Hematopoietic multipotent progenitor cell treated with erythropoietin and hydrocortisone succinate and interleukin-3 and kit ligand, for 15 days (in vitro differentiated cells): ENCODE data around the gene TMEM233.
"Not testable (repeated sequence)": the region's sequence is repeated elsewhere in the genome, so short reads cannot be mapped to it uniquely, and the experiment has no call there.

Experiments used
- DNase-seq: peaks from one replicate; pipeline ENCODE4 v3.0.0-alpha.2; 2015; ENCODE audit warnings: low spot score

The TMEM233 gene

DNA sequence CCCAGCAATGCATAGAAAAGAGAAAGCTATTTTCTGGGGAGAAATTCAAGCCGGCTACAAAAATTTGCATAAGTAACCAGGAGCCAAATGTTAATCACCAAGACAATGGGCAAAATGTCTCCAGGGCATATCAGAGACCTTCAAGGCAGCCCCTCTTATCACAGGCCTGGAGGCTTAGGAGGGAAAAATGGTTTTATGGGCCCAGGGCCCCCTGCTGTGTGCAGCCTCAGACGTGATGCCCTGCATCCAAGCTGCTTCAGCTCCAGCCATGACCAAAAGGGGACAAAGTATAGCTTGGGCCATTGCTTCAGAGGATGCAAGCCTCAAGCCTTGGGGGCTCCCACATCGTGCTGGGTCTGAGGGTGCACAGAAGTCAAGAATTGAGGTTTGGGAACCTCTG lies 15.8 kb downstream of the TMEM233 start:
- no peak for DNase-seq

DNA sequence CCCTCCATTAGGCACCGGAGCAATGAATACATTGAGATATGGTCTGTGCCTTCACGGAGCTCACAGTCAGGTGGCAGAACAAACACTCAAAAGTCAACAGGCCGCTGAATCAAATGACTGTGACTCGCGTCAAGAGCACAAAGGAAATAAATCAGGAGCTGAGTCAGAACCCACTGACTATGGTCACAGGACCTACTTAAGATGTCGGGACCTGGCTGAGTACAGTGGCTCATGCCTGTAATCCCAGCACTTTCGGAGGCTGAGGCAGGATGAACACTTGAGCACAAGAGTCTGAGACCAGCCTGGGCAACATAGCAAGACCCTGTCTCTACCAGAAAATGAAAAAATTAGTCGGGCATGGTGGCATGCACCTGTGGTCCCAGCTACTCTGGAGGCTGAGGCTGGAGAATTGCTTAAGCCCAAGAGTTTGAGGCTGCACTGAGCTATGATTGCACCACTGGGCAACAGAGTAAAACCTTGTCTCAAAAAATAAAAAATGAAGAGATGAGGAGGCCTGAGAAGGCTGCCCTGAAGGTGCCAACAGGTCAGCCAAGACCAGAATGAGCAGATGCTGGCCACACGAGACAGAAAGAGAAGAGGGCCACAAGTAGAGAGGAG lies 19.9 kb downstream of the TMEM233 start:
- no peak for DNase-seq

DNA sequence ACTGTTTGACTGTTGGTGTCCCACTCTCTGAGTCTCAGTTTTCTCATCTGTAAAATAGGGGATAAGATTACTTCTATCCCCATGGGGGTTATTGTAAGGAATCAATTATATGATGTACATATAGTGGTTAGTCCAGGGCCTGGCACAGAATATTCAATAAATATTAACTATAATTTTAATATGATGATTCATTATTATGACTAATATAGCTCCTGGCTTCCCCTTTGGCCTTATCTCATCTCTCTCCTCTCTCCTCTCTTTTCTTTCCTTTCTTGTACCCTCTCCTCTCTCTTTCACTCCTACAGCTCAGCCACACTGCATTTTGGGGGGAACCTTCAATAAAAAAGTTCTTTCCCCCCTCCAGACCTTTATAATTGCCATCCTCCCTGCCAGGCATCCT lies 21.1 kb downstream of the TMEM233 start:
- DNase-seq, result no peak

DNA sequence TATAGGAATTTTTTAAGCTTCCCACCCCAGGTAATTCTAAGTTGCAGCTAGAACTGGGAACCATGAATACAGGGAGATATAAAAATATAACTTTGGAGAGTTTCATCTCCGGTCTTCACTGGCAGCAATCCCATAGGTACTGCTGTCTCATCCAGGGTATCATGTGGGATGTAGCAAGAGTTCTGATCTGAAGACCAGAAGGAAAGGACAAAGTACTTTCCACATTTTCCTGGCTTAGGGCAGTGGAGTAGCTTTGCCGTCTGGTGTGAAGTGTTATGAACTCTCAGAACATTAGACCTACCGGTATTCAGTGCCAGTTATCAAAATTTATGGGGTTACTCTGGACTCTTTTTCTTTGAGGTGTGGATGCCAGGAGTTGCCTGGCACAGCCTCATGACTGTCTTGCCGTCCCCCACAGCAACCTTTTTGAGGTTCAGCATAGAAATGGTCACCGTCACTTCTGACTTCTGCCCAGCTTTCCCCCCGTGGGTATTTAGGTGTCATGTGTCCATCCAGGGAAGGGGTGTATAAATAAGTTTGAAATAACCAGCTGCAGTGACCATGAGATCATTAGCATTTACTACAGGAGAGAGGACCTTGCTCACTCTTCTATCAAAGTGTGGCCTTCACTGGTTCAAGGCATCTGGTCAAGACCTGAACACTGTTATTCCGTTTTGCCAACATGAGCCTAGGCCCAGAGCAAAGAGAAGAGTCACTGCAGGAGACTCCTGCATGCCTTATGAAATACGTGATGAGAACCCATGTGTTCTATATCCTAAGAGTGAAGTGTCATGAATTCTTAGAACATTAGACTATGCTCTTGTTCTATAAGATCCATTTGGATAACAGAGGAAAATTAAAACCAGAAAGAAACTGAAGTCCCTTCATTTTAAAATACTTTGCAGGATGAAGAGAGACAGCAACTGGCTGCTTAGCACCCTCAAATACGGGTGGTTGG lies 22.2 kb downstream of the TMEM233 start:
- DNase-seq, result no peak

DNA sequence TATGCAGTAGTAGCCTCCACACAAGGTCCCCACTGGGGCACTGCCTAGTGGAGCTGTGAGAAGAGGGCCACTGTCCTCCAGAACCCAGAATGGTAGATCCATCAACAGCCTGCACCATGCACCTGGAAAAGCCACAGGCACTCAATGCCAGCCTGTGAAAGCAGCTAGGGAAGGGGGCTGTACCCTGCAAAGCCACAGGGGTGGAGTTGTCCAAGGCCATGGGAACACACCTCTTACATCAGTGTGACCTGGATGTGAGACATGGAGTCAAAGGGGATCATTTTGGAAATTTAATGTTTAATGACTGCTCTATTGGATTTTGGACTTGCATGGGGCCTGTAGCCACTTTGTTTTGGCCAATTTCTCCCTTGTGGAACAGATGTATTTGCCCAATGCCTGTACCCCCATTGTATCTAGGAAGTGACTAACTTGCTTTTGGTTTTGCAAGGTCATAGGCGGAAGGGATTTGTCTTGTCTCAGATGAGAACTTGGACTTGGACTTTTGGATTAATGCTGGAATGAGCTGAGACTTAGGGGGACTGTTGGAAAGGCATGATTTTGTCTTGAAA lies 24.8 kb downstream of the TMEM233 start:
- not testable (repeated sequence) for DNase-seq

DNA sequence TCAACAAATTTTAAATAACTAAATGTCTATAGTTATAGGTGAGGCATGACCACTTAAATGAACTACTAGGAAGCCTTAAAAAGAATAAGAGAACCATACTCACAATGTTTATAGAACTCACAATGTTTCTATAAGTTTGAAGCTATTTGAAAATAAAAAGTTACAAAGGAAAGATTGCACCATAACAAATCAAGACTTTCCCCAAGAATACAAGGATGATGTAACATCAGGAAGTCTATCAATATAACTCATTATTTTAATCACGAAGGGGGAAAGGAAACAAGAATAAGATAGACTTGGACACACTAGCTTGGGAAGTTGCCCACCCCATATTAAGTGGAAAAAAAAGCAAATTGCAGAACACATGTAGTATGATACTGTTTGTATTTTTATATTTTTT lies 26.9 kb downstream of the TMEM233 start:
- no peak for DNase-seq

DNA sequence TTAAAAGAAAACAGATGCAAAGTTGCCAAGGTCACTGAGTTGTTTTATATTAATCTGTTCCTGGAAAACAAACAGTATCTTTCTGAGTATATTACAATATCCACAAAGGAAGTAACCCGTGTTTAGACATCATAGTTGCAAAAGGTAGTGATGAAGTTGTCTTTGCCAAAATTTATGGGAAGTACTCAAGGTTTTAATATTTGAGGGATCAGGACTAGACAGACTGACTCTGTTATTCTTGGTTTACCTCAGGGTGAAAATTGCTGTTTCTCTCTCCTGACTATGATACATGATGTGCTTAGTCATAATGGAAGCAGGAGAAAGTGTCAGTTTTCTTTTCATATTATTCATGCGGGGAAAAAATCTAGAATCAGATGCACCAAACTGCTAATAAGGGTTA lies 28.3 kb downstream of the TMEM233 start:
- DNase-seq, result no peak

DNA sequence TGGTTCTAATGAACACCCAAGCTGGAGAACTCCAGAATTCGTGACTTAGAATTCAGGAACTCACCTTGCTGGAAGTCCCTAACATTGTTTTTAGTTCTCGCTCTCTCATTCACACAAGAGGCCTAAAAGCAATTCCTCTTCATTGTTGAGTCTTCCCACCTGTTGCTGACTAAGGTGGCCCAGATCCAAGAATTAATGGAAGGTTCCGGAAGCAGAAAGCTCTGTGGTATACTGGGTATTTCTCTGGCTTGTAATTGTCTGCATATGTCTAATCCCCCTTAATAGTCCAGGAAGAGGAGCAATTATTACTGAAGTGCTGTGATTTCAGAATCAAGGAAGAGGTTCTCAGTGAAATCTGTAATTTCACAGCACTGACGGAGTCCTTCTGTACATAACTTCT lies 31.4 kb downstream of the TMEM233 start:
- no peak for DNase-seq

DNA sequence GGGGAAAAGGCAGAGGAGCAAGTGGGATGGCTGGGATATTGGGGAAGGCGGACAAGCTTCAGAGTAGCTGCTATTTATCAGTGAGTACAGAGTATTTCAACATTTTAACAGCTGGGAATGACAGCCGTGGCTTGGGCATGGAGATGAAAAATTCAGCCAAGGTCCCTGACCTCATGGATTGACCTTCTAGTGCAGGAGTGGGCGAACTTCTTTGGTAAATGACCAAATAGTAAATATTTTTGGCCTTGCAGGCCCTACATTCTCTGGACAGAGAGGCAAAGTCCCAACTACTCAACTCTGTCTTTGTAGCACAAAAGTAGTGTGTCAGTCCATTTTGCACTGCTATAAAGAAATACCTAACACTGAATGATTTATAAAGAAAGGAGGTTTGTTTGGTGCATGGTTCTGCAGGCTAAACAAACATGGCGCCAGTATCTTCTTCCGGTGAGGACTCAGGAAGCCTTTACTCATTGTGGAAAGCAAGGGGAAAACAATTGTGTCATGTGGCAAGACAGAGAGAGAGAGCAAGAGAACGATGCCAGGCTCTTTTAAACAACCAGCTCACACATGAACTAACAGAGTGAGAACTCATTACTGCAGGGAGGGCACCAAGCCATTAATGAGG lies 33.6 kb downstream of the TMEM233 start:
- DNase-seq, result no peak

DNA sequence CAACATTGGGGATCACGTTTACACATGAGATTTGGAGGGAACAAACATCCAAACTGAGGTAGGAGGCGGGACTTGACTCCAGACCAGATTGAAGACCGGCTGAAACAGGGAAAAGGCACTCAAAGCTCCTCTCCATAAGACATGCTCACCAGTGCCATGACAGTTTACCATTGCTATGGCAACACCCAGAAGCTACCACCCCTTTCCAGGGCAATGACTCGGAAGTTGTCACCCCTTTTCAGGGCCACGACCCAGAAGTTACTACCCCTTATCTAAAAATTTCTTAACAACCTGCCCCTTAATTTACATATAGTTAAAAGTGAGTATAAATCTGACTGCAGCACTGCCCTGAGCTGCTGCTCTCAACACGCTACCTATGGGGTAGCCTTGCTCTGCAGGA lies 34.1 kb downstream of the TMEM233 start:
- no peak for DNase-seq

DNA sequence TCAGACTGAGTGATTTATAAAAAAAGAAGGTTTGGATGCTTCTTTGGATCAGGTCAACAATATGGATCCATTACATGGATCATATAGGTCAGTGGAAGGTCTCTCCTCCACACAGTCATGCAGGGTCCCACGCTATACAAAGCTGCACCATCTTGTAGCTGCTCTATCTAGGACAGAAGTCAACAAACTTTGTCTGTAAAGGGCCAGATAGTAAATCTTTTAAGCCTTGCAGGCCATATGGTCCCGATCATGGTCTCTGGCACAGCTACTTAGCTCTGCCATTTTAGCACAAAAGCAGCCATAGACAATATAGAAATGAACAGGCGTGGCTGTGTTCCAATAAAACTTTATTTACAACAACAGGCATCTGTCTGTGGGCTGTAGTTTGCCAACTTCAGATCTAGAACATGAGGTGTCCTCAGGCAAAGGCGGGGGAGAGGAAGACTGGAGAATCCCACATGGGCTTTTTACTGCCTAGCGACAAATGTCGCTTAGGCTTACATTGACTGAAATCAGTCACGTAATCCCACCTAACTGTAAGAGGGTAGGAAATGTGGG lies 36.7 kb downstream of the TMEM233 start:
- no peak for DNase-seq

DNA sequence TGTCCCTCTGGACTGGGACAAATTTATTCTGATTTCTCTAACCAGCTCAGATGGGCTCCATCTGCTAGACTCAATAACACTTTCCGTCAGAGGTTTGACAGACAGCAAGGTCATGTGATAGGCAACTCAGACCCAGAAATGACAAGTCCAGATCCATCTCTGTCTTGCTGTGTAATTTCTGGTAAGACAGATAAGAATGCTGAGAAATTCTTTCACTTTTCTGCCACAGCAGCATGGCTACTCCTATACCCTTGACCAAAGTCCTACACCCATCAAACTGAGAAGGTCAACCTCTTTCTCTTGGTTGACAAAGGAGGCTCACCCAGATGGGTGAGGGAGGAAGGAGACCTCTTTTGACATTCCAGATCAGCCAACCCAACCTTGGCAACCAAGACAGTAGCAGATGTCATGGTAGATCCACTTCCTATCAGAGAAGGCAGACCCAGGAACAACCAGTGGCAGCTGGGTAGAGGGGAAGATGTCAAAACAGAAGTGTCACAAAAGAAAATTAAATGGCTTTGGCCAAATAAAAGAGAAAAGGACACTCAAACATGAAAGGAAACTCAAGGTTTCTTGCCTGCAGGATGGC lies 37.5 kb downstream of the TMEM233 start:
- peak; percentile 25 for DNase-seq

DNA sequence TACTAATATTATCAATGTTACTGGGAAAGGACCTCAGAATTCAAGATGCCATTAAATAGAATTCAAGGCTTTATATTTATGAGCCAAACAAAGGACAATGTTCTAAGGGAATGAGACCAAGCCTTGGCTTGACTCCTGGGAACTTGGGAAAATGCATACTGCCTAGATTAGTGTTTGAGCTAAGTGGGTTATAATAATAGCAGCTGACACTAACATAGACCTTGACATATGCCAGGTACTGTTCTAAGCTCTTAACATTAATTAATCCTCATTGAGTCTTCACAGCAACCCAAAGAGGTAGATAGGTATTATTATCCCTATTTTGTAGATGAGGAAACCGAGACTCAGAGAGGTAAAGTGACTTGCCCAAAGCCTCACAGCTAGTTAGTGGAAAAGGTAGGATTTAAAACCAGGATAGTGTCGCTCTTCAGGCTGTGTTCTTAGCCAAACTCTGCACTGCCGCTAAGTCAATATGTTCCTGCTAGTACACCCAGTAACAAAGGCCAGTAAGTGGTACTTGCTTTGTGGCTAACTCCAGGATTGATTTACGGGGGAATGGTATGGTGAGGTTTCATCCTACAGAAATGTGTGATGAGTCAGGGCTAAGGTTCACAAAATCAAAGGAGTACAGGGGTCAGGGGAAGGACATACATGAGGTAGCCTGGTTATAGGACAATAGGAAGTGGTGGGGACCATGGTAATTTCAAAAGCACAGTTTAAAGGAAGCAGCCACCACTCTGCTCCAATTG lies 38.5 kb downstream of the TMEM233 start:
- DNase-seq, result no peak

DNA sequence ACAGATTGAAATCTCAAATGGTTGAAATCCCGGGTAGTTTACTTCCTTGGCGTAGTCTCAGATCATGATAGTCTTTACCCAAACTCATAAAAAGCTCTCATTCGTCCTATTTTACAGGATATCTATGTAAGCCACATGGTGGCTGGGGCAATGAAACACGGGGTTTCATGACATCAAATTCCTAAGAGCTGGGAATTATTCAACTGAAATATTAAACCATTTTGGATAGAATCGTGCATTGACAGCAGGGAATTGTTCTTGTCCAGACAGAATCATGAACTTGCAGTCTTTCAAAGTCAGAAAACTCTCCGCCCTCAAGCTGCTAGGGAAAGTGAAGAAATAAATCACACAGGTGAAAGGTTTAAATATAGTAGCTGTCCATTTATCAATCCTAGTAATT lies 41.2 kb downstream of the TMEM233 start:
- DNase-seq, result no peak

DNA sequence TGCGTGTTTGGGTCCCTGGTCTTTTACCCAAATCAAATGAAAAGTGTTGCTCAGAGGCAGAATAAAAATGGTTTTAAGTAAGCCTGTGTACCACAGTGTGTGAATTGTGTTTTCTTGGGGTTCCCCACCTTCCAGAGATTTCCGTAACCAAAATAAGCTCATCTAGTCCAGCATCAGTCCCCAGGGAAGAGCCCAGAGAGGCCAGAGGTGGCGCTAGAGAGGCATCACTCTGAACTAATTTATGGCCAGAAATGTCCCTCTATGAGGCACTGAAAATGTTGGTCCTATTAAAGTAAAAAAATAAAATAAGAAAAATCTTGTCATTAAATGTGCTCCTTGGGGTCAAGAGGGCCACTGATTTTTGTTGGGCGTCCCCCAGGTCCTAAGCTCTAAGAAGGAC lies 49.4 kb downstream of the TMEM233 start:
- DNase-seq, result peak; percentile 13

DNA sequence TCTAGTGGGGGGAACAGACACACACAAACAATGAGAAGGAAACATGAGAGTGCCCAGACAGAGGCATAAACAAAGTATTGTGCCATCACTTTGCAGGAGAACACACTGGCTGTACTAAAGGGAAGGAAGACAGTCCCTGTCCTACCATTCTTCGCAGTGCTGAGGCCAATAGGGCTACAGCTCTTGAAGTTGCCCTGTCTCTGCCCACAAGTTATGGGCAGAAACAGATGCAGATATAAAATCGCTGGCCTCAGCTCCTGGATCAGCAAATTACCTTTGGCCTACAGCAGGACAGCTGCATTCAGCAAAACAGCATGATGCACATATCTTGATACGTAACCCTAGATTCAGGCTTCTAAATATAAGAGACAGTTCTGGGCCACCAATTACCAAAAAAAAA lies 51.4 kb downstream of the TMEM233 start:
- DNase-seq, result no peak

DNA sequence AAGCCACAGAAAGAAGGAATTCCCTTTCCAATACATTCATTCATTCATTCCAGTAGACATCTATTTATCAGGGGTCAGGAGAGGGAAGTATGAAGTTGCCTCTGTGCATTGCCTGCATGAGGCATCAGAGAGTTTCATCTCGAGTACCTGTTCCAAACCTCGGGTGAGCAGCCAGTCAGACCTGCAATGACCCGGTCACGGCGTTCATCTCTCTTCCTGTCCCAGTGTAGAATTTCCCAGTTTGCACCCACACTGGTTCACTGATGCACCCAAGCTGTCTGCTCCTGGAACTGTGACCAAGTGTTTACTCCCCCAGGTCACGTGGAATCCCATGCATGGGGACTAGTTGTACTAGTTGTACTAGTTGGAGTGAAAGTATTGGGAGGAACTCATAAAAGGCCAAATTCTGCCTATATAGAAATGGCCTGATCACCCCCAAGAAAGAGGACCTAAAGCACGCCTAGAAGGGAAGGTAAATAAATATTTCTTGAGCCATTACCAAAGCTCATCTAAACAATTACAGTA lies 52.0 kb downstream of the TMEM233 start:
- no peak for DNase-seq

DNA sequence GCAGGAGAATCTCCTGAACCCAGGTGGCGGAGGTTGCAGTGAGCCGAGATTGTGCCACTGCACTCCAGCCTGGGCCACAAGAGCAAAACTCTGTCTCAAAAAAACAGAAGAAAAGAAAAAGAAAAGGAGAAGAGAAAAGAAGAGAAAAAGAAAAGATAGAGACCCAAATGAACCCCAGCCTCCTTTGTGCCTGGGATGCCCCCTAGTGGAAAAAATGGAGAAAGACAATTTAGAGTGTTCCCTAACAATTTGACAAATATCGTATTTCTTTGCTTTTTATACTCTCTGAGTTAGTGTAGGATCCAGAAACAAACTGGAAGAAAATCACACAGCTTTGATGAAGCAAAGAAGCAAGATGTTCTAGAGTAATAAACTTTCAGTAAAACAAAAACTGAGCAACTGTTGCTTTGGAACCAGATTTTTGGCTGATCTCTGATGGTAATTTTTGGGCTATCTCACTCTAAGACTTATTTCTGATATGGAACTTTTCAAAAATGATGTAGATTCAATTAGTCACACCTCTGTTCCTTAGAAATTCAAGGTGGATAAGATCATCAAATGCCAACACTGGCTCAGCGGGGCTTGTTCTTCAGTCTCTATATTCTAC lies 55.7 kb downstream of the TMEM233 start:
- peak; percentile 67 for DNase-seq

DNA sequence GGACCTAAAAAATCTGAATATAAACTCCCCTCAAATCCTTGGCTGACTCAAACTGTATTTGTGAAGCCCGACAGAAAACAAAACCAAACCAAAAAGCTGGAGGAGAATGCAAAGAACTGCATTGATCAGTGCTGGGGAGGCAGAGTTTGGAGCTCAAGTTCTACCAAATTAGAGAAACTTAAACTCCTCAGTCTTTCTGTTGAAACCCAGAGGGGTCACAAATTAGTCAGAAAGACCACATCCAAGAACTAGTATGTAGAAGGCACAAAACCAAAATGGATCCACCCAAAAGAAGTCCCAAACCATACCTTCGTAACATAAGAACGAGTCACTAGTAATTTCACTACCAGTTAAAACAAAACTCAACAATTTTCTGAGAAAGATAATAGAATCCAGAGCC lies 59.1 kb downstream of the TMEM233 start:
- no peak for DNase-seq

DNA sequence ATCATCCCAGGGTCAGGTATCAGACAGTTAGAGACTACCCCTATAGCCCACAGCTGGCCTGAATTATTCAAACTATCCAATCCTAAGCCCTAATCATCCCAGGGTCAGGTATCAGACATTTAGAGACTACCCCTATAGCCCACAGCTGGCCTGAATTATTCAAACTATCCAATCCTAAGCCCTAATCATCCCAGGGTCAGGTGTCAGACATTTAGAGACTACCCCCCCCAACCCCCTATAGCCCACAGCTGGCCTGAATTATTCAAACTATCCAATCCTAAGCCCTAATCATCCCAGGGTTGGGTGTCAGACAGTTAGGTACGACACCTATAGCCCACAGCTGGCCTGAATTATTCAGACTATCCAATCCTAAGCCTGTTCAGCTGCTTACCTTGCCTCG lies 63.4 kb downstream of the TMEM233 start:
- not testable (repeated sequence) for DNase-seq

DNA sequence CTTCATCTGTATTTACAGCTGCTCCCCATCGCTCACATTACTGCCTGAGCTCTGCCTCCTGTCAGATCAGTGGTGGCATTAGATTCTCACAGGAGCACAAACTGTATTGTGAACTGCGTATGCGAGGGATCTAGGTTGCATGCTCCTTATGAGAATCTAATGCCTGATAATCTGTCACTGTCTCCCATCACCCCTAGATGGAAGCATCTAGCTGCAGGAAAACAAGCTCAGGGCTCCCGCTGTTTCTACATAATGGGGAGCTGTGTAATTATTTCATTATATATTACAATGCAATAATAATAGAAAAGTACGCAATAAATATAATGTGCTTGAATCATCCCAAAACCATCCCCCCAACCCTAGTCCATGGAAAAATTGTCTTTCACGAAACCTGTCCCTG lies 64.6 kb downstream of the TMEM233 start:
- not testable (repeated sequence) for DNase-seq
